ENCODE measurements around the gene TMEM154. TPM values are rescaled to one million over a fixed set of nuclear protein-coding genes. Genes with fewer than 3 reads are reported as not detected.

The TMEM154 gene
- total RNA-seq, 1 experiment from 2014 or later: 3.6 TPM

- intact Hi-C loops (cut with micrococcal nuclease): no loop called here
- POLR2A ChIA-PET (ENCODE audit: unreplicated experiment): no interaction called here
Observed at GRCh38 chr4:152707632-152708031, 27.8 kb upstream of the TMEM154 start.

DNA sequence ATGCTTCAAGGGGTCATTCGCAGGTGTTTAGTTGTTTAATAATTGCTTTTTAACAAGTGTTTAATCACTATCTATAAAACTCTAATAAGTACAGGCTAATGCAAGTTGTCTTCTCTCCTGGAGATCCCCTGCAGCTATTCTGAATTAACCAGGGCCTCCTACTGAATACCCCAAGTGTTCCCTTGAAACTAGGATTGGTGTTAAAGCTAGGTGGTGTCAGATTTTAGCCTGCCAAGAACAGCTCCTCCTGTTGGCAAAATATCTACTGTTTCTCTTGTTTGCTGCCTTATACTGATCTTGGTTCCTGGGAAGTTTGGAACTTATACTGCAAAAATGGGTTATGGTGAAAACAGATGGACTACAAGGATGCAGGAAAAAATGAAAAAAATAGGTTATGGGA is 26.1 kb upstream of the TMEM154 start:
- no peak for TF ChIP-seq EZH2phosphoT487 (IDR thresholded peaks at IDR 0.05; ENCODE audit: borderline replicate concordance, low read length)
- TF ChIP-seq CTCF (conservative IDR thresholded peaks at IDR 0.05; ENCODE audit: low read depth, low read length): no peak; the same call in 1 of the 2 replicates
- TF ChIP-seq EZH2 (IDR thresholded peaks at IDR 0.05; ENCODE audit: low read length, unreplicated experiment): no peak
- no peak overlapping the region for H2AFZ ChIP-seq (ENCODE audit: low read length)
- H3K27me3 ChIP-seq (ENCODE audit: low read length): no peaks in the 10 kb centered on the region
- H4K20me1 ChIP-seq (ENCODE audit: low read length): no peaks in the 10 kb centered on the region
- no TSS peak for BruUV-seq (replicated peaks)
- H3K9me3 ChIP-seq (ENCODE audit: low read length): no peaks in the 10 kb centered on the region
- H3K4me2 ChIP-seq (ENCODE audit: low read length): no peak overlapping the region
- H3K9ac ChIP-seq (ENCODE audit: low read length): no peak overlapping the region
- peaks cover 24% of the 10 kb centered on the region for H3K4me1 ChIP-seq (ENCODE audit: insufficient read depth, low read length)
- H3K36me3 ChIP-seq (ENCODE audit: low read depth, low read length): no peaks in the 10 kb centered on the region
- intact Hi-C loops (cut with micrococcal nuclease): no loop called here
- DNase-seq (no peak), ATAC-seq (no peak)
- no peak overlapping the region for H3K4me3 ChIP-seq (ENCODE audit: low read length)
- H3K79me2 ChIP-seq (ENCODE audit: low read length): no peaks in the 10 kb centered on the region
- ChIA-PET CTCF (interaction anchor here (0.7 kb wide), 1 partner anchor 40 kb away, joined by 3 read pairs; no protein-coding TSS in a partner anchor), POLR2A (ENCODE audit: unreplicated experiment) (no interaction called here)
- no peaks in the 10 kb centered on the region for H3K9me2 ChIP-seq (replicated peaks; ENCODE audit: low read length)
- no peaks in the 10 kb centered on the region for H3F3A ChIP-seq (ENCODE audit: low read length, unreplicated experiment)
- H3K27ac ChIP-seq (ENCODE audit: low read length): no peak overlapping the region

More at GRCh38 chr4:152707632-152708031, 27.8 kb upstream of the TMEM154 start:
- no peak overlapping the region for H3K4me3 ChIP-seq (ENCODE audit: low read length)
- ATAC-seq (no peak), DNase-seq (no peak)
- no peaks in the 10 kb centered on the region for H3K36me3 ChIP-seq (ENCODE audit: low read depth, low read length)
- BruUV-seq (replicated peaks): no TSS peak
- TF ChIP-seq EZH2phosphoT487 (IDR thresholded peaks at IDR 0.05; ENCODE audit: borderline replicate concordance, low read length) (no peak), EZH2 (IDR thresholded peaks at IDR 0.05; ENCODE audit: low read length, unreplicated experiment) (no peak)
- H4K20me1 ChIP-seq (ENCODE audit: low read length): no peaks in the 10 kb centered on the region
- H2AFZ ChIP-seq (ENCODE audit: low read length): no peak overlapping the region
- H3K9me2 ChIP-seq (replicated peaks; ENCODE audit: low read length): no peaks in the 10 kb centered on the region
- H3K27ac ChIP-seq (ENCODE audit: low read length): no peak overlapping the region
- no peak overlapping the region for H3K4me2 ChIP-seq (ENCODE audit: low read length)
- H3K9ac ChIP-seq (ENCODE audit: low read length): no peak overlapping the region
- H3K9me3 ChIP-seq (ENCODE audit: low read length): no peaks in the 10 kb centered on the region
- CTCF ChIA-PET: no interaction called here
- no peaks in the 10 kb centered on the region for H3K79me2 ChIP-seq (ENCODE audit: low read length)
- peaks cover 24% of the 10 kb centered on the region for H3K4me1 ChIP-seq (ENCODE audit: insufficient read depth, low read length)
- H3F3A ChIP-seq (ENCODE audit: low read length, unreplicated experiment): no peaks in the 10 kb centered on the region
- H3K27me3 ChIP-seq (ENCODE audit: low read length): no peaks in the 10 kb centered on the region

DNA sequence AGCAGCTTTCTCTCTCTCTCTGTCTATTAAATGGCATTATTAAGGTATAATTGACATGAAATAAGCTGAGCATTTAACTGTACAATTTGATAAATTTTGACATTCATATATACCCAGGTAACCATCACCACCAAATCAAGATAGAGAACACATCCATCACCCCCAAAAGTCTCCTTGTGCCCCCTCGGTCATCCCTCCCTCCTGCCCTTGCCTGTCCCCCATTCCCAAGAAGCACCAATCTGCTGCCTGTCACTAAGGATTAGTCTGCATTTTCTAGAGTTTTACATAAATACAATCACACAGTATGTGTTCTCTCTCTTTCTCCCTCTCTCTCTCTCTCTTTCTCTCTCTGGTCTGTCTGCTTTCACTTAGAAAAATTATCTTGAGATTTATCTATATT is 25.0 kb upstream of the TMEM154 start:
- Histone ChIP-seq H3K27ac (ENCODE audit: low read length) (no peak overlapping the region), H3K4me1 (ENCODE audit: insufficient read depth, low read length) (peaks cover 17% of the 10 kb centered on the region), H3K4me3 (ENCODE audit: low read length) (no peak overlapping the region), H3K79me2 (ENCODE audit: low read length) (no peaks in the 10 kb centered on the region), H3K9me3 (ENCODE audit: low read length) (no peaks in the 10 kb centered on the region), H3K9me2 (replicated peaks; ENCODE audit: low read length) (no peaks in the 10 kb centered on the region), H3F3A (ENCODE audit: low read length, unreplicated experiment) (no peaks in the 10 kb centered on the region), H3K27me3 (ENCODE audit: low read length) (no peaks in the 10 kb centered on the region), H3K9ac (ENCODE audit: low read length) (no peak overlapping the region), H3K36me3 (ENCODE audit: low read depth, low read length) (no peaks in the 10 kb centered on the region), H4K20me1 (ENCODE audit: low read length) (no peaks in the 10 kb centered on the region), H2AFZ (ENCODE audit: low read length) (no peak overlapping the region), H3K4me2 (ENCODE audit: low read length) (no peak overlapping the region)
- CTCF ChIA-PET: no interaction called here
- ATAC-seq: no peak
- TF ChIP-seq EZH2phosphoT487 (IDR thresholded peaks at IDR 0.05; ENCODE audit: borderline replicate concordance, low read length) (no peak), CTCF (conservative IDR thresholded peaks at IDR 0.05; ENCODE audit: low read depth, low read length) (no peak), EZH2 (IDR thresholded peaks at IDR 0.05; ENCODE audit: low read length, unreplicated experiment) (no peak)
- intact Hi-C loops (cut with micrococcal nuclease): no loop called here
- POLR2A ChIA-PET (ENCODE audit: unreplicated experiment): no interaction called here
- no TSS peak for BruUV-seq (replicated peaks)
- DNase-seq: no peak

All from PC-3 (cell line).